Activated naive CD8-positive, alpha-beta T cell treated with anti-CD3 and anti-CD28 coated beads, Interleukin-2, amount 10 ng/mL, durations not matched to agents 7 days and 5 days (primary cell): ENCODE measurements around the gene SSBP3. TPM values are rescaled to one million over a fixed set of nuclear protein-coding genes. Genes with fewer than 3 reads are reported as not detected.
"Not testable (repeated sequence)": the region's sequence is repeated elsewhere in the genome, so short reads cannot be mapped to it uniquely, and the experiment has no call there.

Experiments
- ATAC-seq: fragments of 150-1000 bp; cut with Tn5 transposase; one replicate; pipeline ENCODE4 v1.10.0; 2021; ENCODE audit warnings: low read depth, moderate library complexity
- POLR2A ChIA-PET: fragments of 350-600 bp; sonication (Branson Sonifier 250); formaldehyde crosslinking; loops from one replicate; lab custom pipeline; 2021; ENCODE audit warnings: antibody characterized with exemption; lab: Charles Lee
- DNase-seq: peaks from one replicate; pipeline ENCODE4 v3.0.0; 2021
- H3K27ac Mint-ChIP-seq: one replicate; pipeline ENCODE4 v1.8.0; 2022; ENCODE audit warnings: mild to moderate bottlenecking, mixed read lengths
- H3K27me3 Mint-ChIP-seq: one replicate; pipeline ENCODE4 v1.8.0; 2022; ENCODE audit warnings: mild to moderate bottlenecking, moderate library complexity, mixed read lengths
- H3K36me3 Mint-ChIP-seq: one replicate; pipeline ENCODE4 v1.8.0; 2021; ENCODE audit warnings: mild to moderate bottlenecking, mixed read lengths
- H3K4me1 Mint-ChIP-seq: one replicate; pipeline ENCODE4 v1.8.0; 2021; ENCODE audit warnings: mixed read lengths
- H3K4me3 Mint-ChIP-seq: one replicate; pipeline ENCODE4 v1.8.0; 2022; ENCODE audit warnings: mild to moderate bottlenecking, moderate library complexity, mixed read lengths
- H3K9me3 Mint-ChIP-seq: one replicate; pipeline ENCODE4 v1.8.0; 2021; ENCODE audit warnings: mixed read lengths
- total RNA-seq, 2 experiments: library from RNA; stranded (reverse); gene quantifications; one replicate each; pipeline ENCODE4 v1.2.3, GENCODE V29; 2021

Gene SSBP3
- total RNA-seq, 2 experiments from 2014 or later, result 109 to 126 TPM

DNA sequence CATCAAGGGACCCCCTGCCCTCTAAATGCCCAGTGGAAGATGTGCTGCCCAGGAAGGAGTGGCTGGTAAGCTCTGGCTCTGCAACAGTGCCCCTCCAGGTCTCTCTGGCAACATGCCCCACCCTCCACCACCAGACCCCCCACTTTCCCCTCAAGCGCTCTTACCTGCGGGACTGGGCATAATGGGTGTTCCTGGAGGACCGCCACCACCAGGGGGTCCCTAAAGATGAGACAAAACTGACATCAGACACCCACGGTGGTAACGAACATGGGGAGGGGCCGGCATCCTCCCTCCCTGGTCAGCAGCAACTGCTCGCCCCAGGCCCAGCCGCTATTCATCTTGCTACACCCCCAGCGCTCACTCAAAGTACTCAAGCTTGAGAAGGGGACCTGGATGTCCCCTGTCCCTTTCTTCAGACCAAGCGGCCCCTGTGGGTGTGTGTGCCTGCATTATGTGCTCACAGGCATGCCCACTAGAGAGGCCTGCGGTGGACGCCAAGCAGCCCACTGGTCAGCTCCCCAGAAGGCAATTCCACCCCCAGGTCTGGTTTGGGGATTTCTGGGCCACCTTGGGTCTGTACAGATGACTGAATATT is 165.4 kb downstream of the SSBP3 start:
- POLR2A ChIA-PET, result no interaction called here
- Mint-ChIP-seq H3K4me1 (peaks cover 8% of the 10 kb centered on the region), H3K27ac (no peak overlapping the region), H3K36me3 (peaks cover 17% of the 10 kb centered on the region), H3K27me3 (no peaks in the 10 kb centered on the region), H3K9me3 (no peaks in the 10 kb centered on the region), H3K4me3 (no peak overlapping the region)
- DNase-seq, result no peak
- no peak for ATAC-seq

DNA sequence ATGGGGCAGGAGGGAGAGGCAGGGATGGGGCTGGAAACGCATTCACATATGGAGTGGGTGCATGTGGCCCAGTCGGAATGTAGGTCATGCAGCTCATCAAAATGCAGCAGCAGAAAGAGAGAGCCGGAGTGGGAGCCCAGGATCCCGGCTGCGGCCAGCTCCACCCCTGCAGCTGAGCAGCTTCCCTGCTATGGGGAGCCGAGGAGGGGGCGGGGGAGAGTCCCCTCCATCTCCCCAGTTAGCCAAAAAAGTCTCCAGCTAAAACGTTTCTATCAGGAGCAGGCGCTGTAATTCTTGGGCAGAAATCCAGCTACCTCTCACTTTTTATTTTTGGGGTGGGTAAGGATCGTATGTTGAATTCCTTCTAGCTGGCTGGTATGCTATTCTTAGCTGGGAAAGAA is 166.6 kb downstream of the SSBP3 start:
- no peaks in the 10 kb centered on the region for H3K9me3 Mint-ChIP-seq
- H3K4me1 Mint-ChIP-seq, result peaks cover 10% of the 10 kb centered on the region

DNA sequence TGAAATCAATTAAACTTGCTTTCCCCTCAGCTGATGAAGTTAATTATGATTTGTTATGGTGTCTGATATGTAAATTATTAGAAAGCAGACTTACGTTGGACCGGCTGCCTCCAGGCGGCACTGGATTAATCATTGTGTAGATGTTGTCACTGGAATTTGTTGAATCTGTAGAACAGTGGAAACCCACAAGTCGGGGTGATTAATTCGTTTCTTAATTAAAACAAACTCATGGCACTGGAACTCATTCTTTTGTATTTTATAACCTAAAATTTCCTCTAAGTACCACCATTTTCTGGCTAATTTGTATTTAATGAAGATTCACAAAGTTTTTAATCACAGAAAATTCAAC is 167.2 kb downstream of the SSBP3 start:
- Mint-ChIP-seq H3K4me1 (peaks cover 11% of the 10 kb centered on the region), H3K4me3 (no peak overlapping the region), H3K27me3 (no peaks in the 10 kb centered on the region), H3K9me3 (no peaks in the 10 kb centered on the region), H3K27ac (no peak overlapping the region), H3K36me3 (peaks cover 23% of the 10 kb centered on the region)
- DNase-seq (no peak), ATAC-seq (no peak)
- POLR2A ChIA-PET, result no interaction called here

More for the DNA sequence above, 166.6 kb downstream of the SSBP3 start:
- Mint-ChIP-seq H3K27ac (peak overlapping the region; percentile 38), H3K36me3 (peaks cover 20% of the 10 kb centered on the region), H3K27me3 (no peaks in the 10 kb centered on the region), H3K4me3 (no peak overlapping the region)
- DNase-seq (no peak), ATAC-seq (no peak)
- POLR2A ChIA-PET, result no interaction called here

DNA sequence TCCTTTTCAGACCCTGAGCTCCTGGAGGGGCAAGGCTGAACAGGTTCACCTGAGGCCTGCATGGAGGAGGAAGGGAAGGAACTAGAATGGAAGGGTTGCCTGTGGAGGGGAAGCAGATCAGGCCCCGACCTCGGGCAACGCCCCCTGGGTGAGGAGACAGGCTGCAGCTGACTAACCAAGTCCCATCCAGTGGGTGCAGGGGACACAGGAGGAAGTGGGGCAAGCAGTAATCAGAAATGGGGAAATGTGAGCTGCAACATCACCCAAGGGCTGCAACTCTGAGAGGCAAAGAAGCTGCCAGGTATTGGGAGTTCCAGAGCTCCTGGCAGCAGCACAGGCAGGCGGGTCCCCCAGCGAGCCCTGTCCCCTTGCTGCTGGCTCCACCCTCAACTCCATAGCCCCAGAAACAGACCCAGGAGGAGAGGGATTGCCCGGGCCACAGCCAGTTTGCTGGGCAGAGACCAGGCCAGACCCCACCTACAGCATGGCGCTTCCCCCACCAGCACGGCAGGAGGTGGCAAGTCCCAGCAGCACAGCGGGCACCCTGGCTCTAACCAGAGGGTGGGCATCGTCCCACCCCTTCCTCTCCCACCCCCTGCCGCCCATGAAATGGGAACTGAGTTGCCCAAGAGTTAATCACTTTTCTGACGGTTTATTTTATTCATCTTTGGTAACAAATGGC is 167.7 kb downstream of the SSBP3 start:
- POLR2A ChIA-PET, result no interaction called here
- H3K27ac Mint-ChIP-seq, result peak overlapping the region; percentile 25

DNA sequence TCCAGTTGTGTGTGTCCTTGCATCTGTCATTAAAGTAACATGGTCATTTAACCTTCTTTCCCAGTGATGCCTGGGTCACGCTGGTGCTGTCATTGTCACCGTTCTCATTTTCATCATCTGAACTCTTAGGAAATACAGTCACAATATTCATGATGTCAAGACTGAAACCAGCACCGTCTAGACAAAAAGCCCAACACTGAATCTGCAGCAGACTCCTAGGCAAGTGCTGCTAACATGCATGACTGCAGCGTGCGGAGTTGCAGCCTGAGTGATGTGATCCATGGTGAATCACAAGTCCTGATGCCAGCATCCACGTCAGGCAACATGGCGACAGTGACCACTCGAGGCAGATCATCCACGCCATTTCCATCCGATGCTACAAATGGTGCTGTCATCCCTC is 168.6 kb downstream of the SSBP3 start:
- Mint-ChIP-seq H3K4me1 (peaks cover 8% of the 10 kb centered on the region), H3K4me3 (no peak overlapping the region), H3K36me3 (peaks cover 19% of the 10 kb centered on the region), H3K27ac (no peak overlapping the region), H3K9me3 (no peaks in the 10 kb centered on the region), H3K27me3 (no peaks in the 10 kb centered on the region)
- no peak for ATAC-seq
- no peak for DNase-seq
- POLR2A ChIA-PET, result no interaction called here

More for the DNA sequence above, 167.7 kb downstream of the SSBP3 start:
- Mint-ChIP-seq H3K36me3 (peaks cover 23% of the 10 kb centered on the region), H3K4me1 (peaks cover 11% of the 10 kb centered on the region), H3K9me3 (no peaks in the 10 kb centered on the region), H3K27me3 (no peaks in the 10 kb centered on the region), H3K4me3 (no peak overlapping the region)
- DNase-seq (no peak), ATAC-seq (no peak)

DNA sequence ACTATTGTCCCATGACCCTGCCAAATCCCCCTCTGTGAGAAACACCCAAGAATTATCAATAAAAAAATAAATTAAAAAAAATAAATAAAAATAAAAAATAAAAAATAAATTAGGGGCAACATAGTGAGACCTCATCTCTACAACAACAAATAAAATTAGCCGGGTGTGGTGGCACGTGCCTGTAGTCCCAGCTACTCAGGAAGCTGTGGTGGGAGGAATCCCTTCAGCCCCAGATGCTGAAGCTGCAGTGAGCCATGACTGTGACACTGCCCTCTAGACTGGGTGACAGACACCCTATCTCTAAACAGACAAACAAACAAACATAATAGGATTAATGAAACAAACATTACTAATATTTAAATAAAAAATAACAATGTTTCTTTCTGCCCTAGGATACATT is 171.9 kb downstream of the SSBP3 start:
- DNase-seq (no peak), ATAC-seq (no peak)
- Mint-ChIP-seq H3K4me1 (peaks cover 20% of the 10 kb centered on the region), H3K27me3 (no peaks in the 10 kb centered on the region), H3K36me3 (peaks cover 23% of the 10 kb centered on the region), H3K27ac (no peak overlapping the region), H3K9me3 (no peaks in the 10 kb centered on the region), H3K4me3 (no peak overlapping the region)
- POLR2A ChIA-PET, result no interaction called here

DNA sequence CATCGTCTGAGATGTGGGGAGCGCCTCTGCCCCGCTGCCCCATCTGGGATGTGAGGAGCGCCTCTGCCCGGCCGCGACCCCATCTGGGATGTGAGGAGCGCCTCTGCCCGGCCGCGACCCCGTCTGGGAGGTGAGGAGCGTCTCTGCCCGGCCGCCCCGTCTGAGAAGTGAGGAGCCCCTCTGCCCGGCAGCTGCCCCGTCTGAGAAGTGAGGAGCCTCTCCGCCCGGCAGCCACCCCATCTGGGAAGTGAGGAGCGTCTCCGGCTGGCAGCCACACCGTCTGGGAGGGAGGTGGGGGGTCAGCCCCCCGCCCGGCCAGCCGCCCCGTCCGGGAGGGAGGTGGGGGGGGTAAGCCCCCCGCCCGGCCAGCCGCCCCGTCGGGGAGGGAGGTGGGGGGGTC is 173.0 kb downstream of the SSBP3 start:
- H3K27me3 Mint-ChIP-seq, ATAC-seq, POLR2A ChIA-PET, DNase-seq, H3K27ac Mint-ChIP-seq, H3K9me3 Mint-ChIP-seq, H3K4me3 Mint-ChIP-seq: not testable (repeated sequence)
- Mint-ChIP-seq H3K4me1 (peaks cover 21% of the 10 kb centered on the region), H3K36me3 (peaks cover 20% of the 10 kb centered on the region)

DNA sequence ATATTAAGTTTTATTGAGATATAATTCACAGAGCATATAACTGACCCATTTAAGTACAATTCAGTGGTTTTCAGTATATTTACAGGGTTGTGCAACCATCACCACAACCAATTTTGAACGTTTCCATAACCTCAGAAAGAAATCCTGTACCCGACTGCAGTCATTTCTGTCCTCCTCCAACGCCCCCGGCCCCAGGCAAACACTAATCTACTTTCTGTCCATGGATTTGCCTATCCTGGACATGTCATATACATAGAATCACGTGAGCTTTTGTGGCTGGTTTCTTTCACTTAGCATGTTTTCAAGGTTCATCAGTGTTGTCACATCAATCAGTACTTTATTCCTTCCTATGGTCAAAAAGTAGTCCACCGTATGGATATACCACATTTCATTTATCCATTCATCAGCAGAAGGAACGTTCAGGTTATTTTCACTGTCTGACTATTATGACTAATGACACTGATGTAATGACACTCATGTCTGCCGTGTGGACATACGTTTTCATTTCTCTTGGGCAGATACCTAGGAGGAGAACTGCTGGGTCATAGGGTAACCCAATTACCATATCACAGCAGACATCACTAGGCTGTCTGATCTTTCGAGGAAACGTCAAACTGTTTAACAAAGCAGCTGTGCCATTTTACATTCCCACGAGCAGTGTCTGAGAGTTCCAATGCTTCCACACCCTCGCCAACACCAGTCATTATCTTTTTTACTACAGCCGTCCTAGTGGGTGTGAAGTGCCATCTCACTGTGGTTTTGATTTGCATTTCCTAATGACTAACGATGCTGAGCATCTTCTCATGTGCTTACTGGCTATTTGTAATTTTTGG is 175.5 kb downstream of the SSBP3 start:
- H3K9me3 Mint-ChIP-seq, result no peaks in the 10 kb centered on the region
- H3K4me3 Mint-ChIP-seq, result no peak overlapping the region
- peaks cover 13% of the 10 kb centered on the region for H3K36me3 Mint-ChIP-seq
- H3K27me3 Mint-ChIP-seq, result no peaks in the 10 kb centered on the region
- ATAC-seq, result no peak
- peaks cover 21% of the 10 kb centered on the region for H3K4me1 Mint-ChIP-seq
- DNase-seq, result no peak
- H3K27ac Mint-ChIP-seq, result peak overlapping the region; percentile 26
- POLR2A ChIA-PET, result interaction anchor here (1.4 kb wide), 1 partner anchor 30 kb away, joined by 3 read pairs; the partner anchor contains the start of genes CYB5RL and MRPL37

DNA sequence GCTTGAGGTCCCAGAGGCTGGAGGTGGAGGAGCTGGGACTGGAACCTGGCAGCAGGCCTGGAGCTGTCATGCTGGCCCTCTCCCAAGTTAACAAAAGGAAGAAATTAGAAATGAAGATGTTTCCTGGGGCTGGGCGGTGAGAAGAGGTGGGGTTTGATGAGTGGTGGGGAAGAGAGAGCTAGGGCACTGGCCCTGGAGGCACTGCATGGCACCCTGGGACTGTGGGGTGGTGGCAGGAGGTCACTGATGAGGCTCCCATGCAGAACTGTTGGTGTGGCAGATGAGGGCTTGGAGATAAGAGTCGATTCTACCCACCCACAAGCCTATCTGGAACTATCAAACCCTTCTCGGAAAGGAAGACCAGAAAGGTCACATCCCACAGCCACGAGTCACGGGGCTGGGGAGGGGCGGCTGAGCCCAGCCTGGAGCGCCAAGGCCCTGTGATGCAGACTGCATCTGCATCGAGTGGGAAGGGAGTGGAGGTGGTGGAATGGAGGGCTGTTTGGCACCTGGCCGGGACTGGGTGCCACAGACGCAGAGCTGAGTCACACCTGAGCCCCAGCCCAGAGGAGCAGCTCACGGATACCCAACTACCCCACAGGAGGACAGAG is 176.8 kb downstream of the SSBP3 start:
- peaks cover 18% of the 10 kb centered on the region for H3K4me1 Mint-ChIP-seq
- DNase-seq, result no peak
- POLR2A ChIA-PET, result interaction anchor here (0.7 to 2.1 kb wide), 3 partner anchors 9 to 56 kb away, joined by 3 to 5 read pairs (median 3); partner anchors contain the start of genes CYB5RL and MRPL37
- peak overlapping the region; percentile 53 for H3K27ac Mint-ChIP-seq
- peak overlapping the region; percentile 17 for H3K4me3 Mint-ChIP-seq
- no peaks in the 10 kb centered on the region for H3K27me3 Mint-ChIP-seq
- H3K36me3 Mint-ChIP-seq, result peaks cover 11% of the 10 kb centered on the region
- H3K9me3 Mint-ChIP-seq, result no peaks in the 10 kb centered on the region
- peak; percentile 41 for ATAC-seq

DNA sequence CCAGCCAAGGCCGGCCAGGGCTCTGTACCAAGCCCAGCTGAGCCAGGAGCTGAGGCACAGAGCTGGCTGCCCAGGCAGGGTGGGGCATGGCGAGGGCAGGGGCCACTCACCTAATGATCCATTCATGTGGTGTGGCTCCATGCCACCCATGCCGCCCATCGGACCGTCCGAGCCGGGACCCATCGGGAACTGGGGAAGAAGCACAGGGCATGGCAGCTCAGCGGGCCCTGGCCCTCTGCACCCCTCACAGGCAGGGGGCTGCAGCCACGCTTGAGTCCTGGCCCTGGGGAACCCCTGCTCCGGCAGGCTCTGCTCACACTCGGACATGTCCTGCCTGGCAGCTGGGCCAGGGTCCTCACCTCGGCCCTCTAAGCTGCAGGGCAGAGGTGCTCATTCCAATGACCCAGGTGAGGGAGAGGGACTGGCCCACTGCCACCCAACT is 177.5 kb downstream of the SSBP3 start:
- Mint-ChIP-seq H3K27me3 (no peaks in the 10 kb centered on the region), H3K4me3 (no peak overlapping the region), H3K4me1 (peaks cover 18% of the 10 kb centered on the region), H3K27ac (peak overlapping the region; percentile 53), H3K36me3 (peaks cover 13% of the 10 kb centered on the region), H3K9me3 (no peaks in the 10 kb centered on the region)
- POLR2A ChIA-PET, result interaction anchor here (2.1 kb wide), 1 partner anchor 57 kb away, joined by 5 read pairs; no protein-coding TSS in a partner anchor
- DNase-seq (no peak), ATAC-seq (no peak)

DNA sequence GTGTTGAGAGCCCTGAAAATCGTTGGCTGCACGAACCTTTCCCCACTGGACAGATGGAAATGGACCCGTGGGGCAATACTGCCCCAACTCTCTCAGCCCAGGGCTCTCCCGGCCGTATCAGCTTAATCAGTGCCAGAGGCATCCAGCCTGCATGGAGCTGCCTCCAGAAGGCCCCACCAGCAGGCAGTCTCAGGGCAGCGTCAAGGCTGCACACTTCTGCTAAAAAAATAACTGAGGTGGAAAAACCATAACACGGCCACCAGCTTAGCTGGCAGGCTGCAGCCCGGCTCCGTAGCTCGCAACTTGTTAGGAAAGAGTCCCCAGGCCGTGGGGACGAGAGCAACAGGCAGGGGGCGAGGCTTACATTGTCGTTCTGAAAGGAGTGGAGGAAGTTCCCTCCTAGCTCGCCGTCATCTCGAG is 178.3 kb downstream of the SSBP3 start:
- Mint-ChIP-seq H3K36me3 (peaks cover 13% of the 10 kb centered on the region), H3K27ac (no peak overlapping the region), H3K27me3 (no peaks in the 10 kb centered on the region), H3K4me3 (no peak overlapping the region), H3K9me3 (no peaks in the 10 kb centered on the region), H3K4me1 (peaks cover 18% of the 10 kb centered on the region)
- no peak for DNase-seq
- no peak for ATAC-seq
- POLR2A ChIA-PET, result no interaction called here

DNA sequence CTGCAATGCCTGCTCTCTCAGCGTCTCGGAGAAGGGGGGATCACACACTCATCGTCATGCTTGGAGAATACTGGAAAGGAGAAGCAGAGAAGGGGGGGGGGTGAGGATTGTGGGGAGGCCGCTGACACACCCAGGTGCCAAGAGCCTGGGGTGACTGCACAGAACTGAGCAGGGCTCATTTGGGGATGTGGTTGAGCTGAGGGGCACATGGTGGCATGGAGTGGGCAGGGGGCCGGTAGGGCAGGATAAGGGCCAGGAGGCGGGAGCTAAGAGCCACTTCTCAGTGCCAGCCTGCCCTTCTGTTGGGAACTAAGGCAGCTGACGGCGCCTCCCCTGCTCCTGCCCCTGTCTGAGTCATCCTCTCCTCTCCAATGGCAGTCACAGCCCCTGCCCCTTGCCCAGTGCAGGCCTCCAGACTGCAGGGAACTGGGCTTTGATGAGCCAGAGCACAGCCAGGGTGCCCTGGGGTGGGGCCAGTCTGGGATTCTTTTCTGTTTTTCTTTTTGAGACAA is 179.0 kb downstream of the SSBP3 start:
- H3K27ac Mint-ChIP-seq, result no peak overlapping the region
- no peaks in the 10 kb centered on the region for H3K27me3 Mint-ChIP-seq
- H3K4me1 Mint-ChIP-seq, result peaks cover 18% of the 10 kb centered on the region
- DNase-seq (no peak), ATAC-seq (peak; percentile 10)
- H3K4me3 Mint-ChIP-seq, result no peak overlapping the region
- H3K36me3 Mint-ChIP-seq, result peaks cover 13% of the 10 kb centered on the region
- no peaks in the 10 kb centered on the region for H3K9me3 Mint-ChIP-seq
- POLR2A ChIA-PET, result interaction anchor here (1.5 kb wide), 1 partner anchor 62 kb away, joined by 3 read pairs; no protein-coding TSS in a partner anchor
